ENCODE measurements around the gene GARIN5B. TPM values are rescaled to one million over a fixed set of nuclear protein-coding genes. Genes with fewer than 3 reads are reported as not detected.

GARIN5B gene
- total and polyA plus RNA-seq, 5 donors from 2014 or later, result not detected

DNA sequence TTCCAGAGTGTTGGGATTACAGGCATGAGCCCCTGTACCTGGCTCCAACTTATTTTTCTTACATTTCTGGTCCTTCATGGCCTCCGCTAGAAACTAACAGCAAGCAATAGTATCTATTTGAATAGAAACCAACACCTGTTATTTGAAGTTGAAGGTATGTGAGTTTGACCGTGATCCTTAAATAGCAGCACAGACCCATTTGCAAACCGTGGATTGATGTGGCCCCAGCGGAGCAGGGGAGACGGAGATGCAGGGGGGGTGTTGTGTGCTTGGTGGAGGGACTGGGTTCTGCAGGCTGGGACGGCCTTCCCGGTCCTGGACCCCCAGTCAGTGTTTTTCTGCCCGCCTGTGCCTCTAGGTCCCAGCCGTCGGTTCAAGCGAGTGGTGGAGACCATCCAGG is 54.8 kb downstream of the GARIN5B start:
- no peak overlapping the region for H3K4me3 ChIP-seq (ENCODE audit: low read depth, low read length)
- no peaks in the 10 kb centered on the region for H3K9me3 Mint-ChIP-seq

GRCh38 chr19:55306712-55307111 is 56.3 kb downstream of the GARIN5B start:
- no peak overlapping the region for H3K27ac Mint-ChIP-seq
- no peak overlapping the region for H3K27ac ChIP-seq (ENCODE audit: insufficient read depth, low read length, poor library complexity, severe bottlenecking)
- H3K4me3 ChIP-seq (ENCODE audit: low read depth, low read length), result no peak overlapping the region
- H3K27me3 ChIP-seq (ENCODE audit: control insufficient read depth, insufficient read depth, low read length), result no peaks in the 10 kb centered on the region
- no peaks in the 10 kb centered on the region for H3K36me3 Mint-ChIP-seq
- no peak for ATAC-seq (ENCODE audit: low read depth in 2 of 2)
- no peaks in the 10 kb centered on the region for H3K9me3 Mint-ChIP-seq
- H3K4me1 ChIP-seq (ENCODE audit: control insufficient read depth, insufficient read depth, low read length, poor library complexity, severe bottlenecking), result peaks cover 6% of the 10 kb centered on the region
- DNase-seq, result no peak
- H3K4me1 Mint-ChIP-seq, result peaks cover 0 to 8% (median 4%) of the 10 kb centered on the region in 4 donors
- H3K9me3 ChIP-seq (ENCODE audit: control insufficient read depth in 2 of 2, low read length in 2 of 2), result no peaks in the 10 kb centered on the region
- H3K27me3 Mint-ChIP-seq, result peaks cover 4% of the 10 kb centered on the region
- no peaks in the 10 kb centered on the region for H3K36me3 ChIP-seq (ENCODE audit: control insufficient read depth, insufficient read depth, low read length)
- no peak overlapping the region for H3K4me3 Mint-ChIP-seq

More for the DNA sequence above, 54.8 kb downstream of the GARIN5B start:
- DNase-seq (no peak), ATAC-seq (ENCODE audit: low read depth in 2 of 2) (no peak)
- Mint-ChIP-seq H3K4me3 (no peak overlapping the region), H3K36me3 (no peaks in the 10 kb centered on the region), H3K4me1 (peaks cover 0 to 3% (median 0%) of the 10 kb centered on the region in 4 donors), H3K27me3 (peaks cover 4% of the 10 kb centered on the region), H3K27ac (no peak overlapping the region)
- H3K27me3 ChIP-seq (ENCODE audit: control insufficient read depth, insufficient read depth, low read length), result no peaks in the 10 kb centered on the region
- H3K9me3 ChIP-seq (ENCODE audit: control insufficient read depth in 2 of 2, low read length in 2 of 2), result no peaks in the 10 kb centered on the region
- H3K36me3 ChIP-seq (ENCODE audit: control insufficient read depth, insufficient read depth, low read length), result no peaks in the 10 kb centered on the region
- no peak overlapping the region for H3K27ac ChIP-seq (ENCODE audit: insufficient read depth, low read length, poor library complexity, severe bottlenecking)
- no peaks in the 10 kb centered on the region for H3K4me1 ChIP-seq (ENCODE audit: control insufficient read depth, insufficient read depth, low read length, poor library complexity, severe bottlenecking)

DNA sequence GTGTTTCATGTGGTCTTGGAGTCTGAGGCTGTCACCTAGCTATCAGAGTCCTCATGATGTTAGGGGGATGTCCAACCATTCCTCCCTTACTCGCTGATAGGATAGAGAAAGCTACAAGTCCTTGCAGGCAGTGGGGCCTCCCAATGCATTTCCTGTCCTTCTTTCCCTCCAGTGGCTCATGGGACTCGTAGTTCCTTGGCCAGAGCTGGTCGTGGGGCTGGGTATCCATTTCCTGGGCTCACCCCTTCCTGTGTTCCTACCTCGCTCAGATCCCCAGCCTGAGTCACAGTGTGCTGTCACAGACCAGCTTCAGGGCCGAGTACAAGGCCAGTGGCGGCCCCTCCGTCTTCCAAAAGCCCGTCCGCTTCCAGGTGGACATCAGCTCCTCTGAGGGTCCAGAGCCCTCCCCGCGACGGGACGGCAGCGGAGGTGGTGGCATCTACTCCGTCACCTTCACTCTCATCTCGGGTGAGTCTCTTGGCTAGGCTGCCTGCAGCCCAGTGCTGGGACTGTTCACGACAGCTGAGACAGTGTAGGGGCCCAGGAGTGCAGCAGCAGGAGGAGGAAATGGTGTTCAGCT is 57.0 kb downstream of the GARIN5B start:
- Mint-ChIP-seq H3K36me3 (no peaks in the 10 kb centered on the region), H3K27ac (no peak overlapping the region), H3K4me1 (peaks cover 0 to 11% (median 6%) of the 10 kb centered on the region in 4 donors), H3K27me3 (peaks cover 4% of the 10 kb centered on the region), H3K9me3 (no peaks in the 10 kb centered on the region), H3K4me3 (no peak overlapping the region)
- no peak overlapping the region for H3K27ac ChIP-seq (ENCODE audit: insufficient read depth, low read length, poor library complexity, severe bottlenecking)
- no peak overlapping the region for H3K4me3 ChIP-seq (ENCODE audit: low read depth, low read length)
- H3K9me3 ChIP-seq (ENCODE audit: control insufficient read depth in 2 of 2, low read length in 2 of 2), result no peaks in the 10 kb centered on the region
- no peaks in the 10 kb centered on the region for H3K36me3 ChIP-seq (ENCODE audit: control insufficient read depth, insufficient read depth, low read length)
- ATAC-seq (ENCODE audit: low read depth in 2 of 2) (no peak), DNase-seq (no peak)
- H3K4me1 ChIP-seq (ENCODE audit: control insufficient read depth, insufficient read depth, low read length, poor library complexity, severe bottlenecking), result peaks cover 12% of the 10 kb centered on the region
- no peaks in the 10 kb centered on the region for H3K27me3 ChIP-seq (ENCODE audit: control insufficient read depth, insufficient read depth, low read length)

- peak overlapping the region in 2 of 4 donors; percentile 63 to 88 for H3K4me3 Mint-ChIP-seq
- H3K27me3 ChIP-seq (ENCODE audit: control insufficient read depth, insufficient read depth, low read length), result no peaks in the 10 kb centered on the region
- ATAC-seq (ENCODE audit: low read depth in 2 of 2) (peak; percentile 50 to 52), DNase-seq (peak; percentile 35 to 59 (median 58))
- no peak overlapping the region for H3K4me3 ChIP-seq (ENCODE audit: low read depth, low read length)
- H3K36me3 Mint-ChIP-seq, result no peaks in the 10 kb centered on the region
- H3K27me3 Mint-ChIP-seq, result peaks cover 4% of the 10 kb centered on the region
- peaks cover 0 to 11% (median 6%) of the 10 kb centered on the region in 4 donors for H3K4me1 Mint-ChIP-seq
- H3K36me3 ChIP-seq (ENCODE audit: control insufficient read depth, insufficient read depth, low read length), result no peaks in the 10 kb centered on the region
- peaks cover 12% of the 10 kb centered on the region for H3K4me1 ChIP-seq (ENCODE audit: control insufficient read depth, insufficient read depth, low read length, poor library complexity, severe bottlenecking)
- H3K9me3 ChIP-seq (ENCODE audit: control insufficient read depth in 2 of 2, low read length in 2 of 2), result no peaks in the 10 kb centered on the region
- H3K27ac ChIP-seq (ENCODE audit: insufficient read depth, low read length, poor library complexity, severe bottlenecking), result no peak overlapping the region
- H3K9me3 Mint-ChIP-seq, result no peaks in the 10 kb centered on the region
- H3K27ac Mint-ChIP-seq, result no peak overlapping the region
These were observed 57.6 kb downstream of the GARIN5B start for GRCh38 chr19:55305491-55305890.

DNA sequence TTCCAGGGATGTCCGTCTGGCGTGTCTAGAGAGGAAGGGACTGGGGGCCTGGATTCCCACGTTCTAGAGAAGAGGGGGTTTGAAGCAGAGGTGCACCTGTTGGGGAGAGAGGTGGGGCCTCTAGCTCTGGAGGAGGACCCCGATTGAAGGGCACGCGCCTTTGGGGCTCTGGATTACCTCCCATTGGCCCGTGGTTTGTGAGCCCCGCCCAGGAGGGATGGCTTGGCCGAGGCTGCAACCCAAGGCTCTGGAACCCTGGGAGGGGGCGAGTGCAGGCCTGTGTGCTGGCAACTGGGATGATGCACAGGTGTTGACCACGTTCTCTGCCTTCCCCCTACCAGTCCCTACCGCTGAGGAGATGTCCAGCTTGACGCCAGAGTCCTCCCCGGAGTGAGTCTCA is 58.1 kb downstream of the GARIN5B start:
- H3K27me3 Mint-ChIP-seq, result peaks cover 4% of the 10 kb centered on the region
- no peaks in the 10 kb centered on the region for H3K36me3 ChIP-seq (ENCODE audit: control insufficient read depth, insufficient read depth, low read length)
- peaks cover 0 to 11% (median 6%) of the 10 kb centered on the region in 4 donors for H3K4me1 Mint-ChIP-seq
- no peaks in the 10 kb centered on the region for H3K9me3 Mint-ChIP-seq
- H3K4me3 Mint-ChIP-seq, result peak overlapping the region in 2 of 4 donors; percentile 63 to 88
- no peak for DNase-seq
- H3K4me3 ChIP-seq (ENCODE audit: low read depth, low read length), result no peak overlapping the region
- H3K27ac ChIP-seq (ENCODE audit: insufficient read depth, low read length, poor library complexity, severe bottlenecking), result no peak overlapping the region
- H3K9me3 ChIP-seq (ENCODE audit: control insufficient read depth in 2 of 2, low read length in 2 of 2), result no peaks in the 10 kb centered on the region
- ATAC-seq (ENCODE audit: low read depth in 2 of 2), result no peak
- H3K27ac Mint-ChIP-seq, result no peak overlapping the region
- H3K27me3 ChIP-seq (ENCODE audit: control insufficient read depth, insufficient read depth, low read length), result no peaks in the 10 kb centered on the region
- H3K36me3 Mint-ChIP-seq, result no peaks in the 10 kb centered on the region
- peaks cover 12% of the 10 kb centered on the region for H3K4me1 ChIP-seq (ENCODE audit: control insufficient read depth, insufficient read depth, low read length, poor library complexity, severe bottlenecking)

Other genes starting within 250 kb of the GARIN5B start
- gene PPP1R12C, start 245.6 kb downstream of the GARIN5B start, total RNA-seq, result 191 TPM
- gene PPP1R12C, start 245.6 kb downstream of the GARIN5B start, polyA plus RNA-seq, result 1 to 10 TPM; 2.2 to 5.9 (median 3.8) TPM
- not detected for gene TNNT1, start 214.1 kb downstream of the GARIN5B start, total RNA-seq
- not detected for gene TNNT1, start 214.1 kb downstream of the GARIN5B start, polyA plus RNA-seq
- not detected for gene TNNI3, start 205.5 kb downstream of the GARIN5B start, total RNA-seq
- gene TNNI3, start 205.5 kb downstream of the GARIN5B start, polyA plus RNA-seq, result not detected
- gene DNAAF3, start 196.6 kb downstream of the GARIN5B start, total RNA-seq, result not detected
- not detected for gene DNAAF3, start 196.6 kb downstream of the GARIN5B start, polyA plus RNA-seq
- gene SYT5, start 183.0 kb downstream of the GARIN5B start, total RNA-seq, result 1.9 TPM
- under 1 TPM in 1 of 4 donors, not detected in 3; 0.06 TPM for gene SYT5, start 183.0 kb downstream of the GARIN5B start, polyA plus RNA-seq
- not detected for gene PTPRH, start 153.8 kb downstream of the GARIN5B start, total RNA-seq
- gene PTPRH, start 153.8 kb downstream of the GARIN5B start, polyA plus RNA-seq, result not detected
- gene TMEM86B, start 134.5 kb downstream of the GARIN5B start, total RNA-seq, result 13.3 TPM
- under 1 TPM in 3 of 4 donors, not detected in 1; 0.25 to 0.83 (median 0.49) TPM for gene TMEM86B, start 134.5 kb downstream of the GARIN5B start, polyA plus RNA-seq
- 168 TPM for gene PPP6R1, start 104.2 kb downstream of the GARIN5B start, total RNA-seq
- gene PPP6R1, start 104.2 kb downstream of the GARIN5B start, polyA plus RNA-seq, result 10 to 100 TPM; 38.9 to 58.2 (median 44.0) TPM
- gene HSPBP1, start 83.2 kb downstream of the GARIN5B start, total RNA-seq, result 15.8 TPM
- 10 to 100 TPM; 30.2 to 37.2 (median 35.1) TPM for gene HSPBP1, start 83.2 kb downstream of the GARIN5B start, polyA plus RNA-seq
- 1.5 TPM for gene BRSK1, start 79.3 kb downstream of the GARIN5B start, total RNA-seq
- not detected for gene BRSK1, start 79.3 kb downstream of the GARIN5B start, polyA plus RNA-seq
- gene TMEM150B, start 37.9 kb downstream of the GARIN5B start, total RNA-seq, result 2.1 TPM
- not detected for gene TMEM150B, start 37.9 kb downstream of the GARIN5B start, polyA plus RNA-seq
- 69.6 TPM for gene KMT5C, start 23.4 kb downstream of the GARIN5B start, total RNA-seq
- 1 to 10 TPM in 3 of 4 donors, under 1 TPM in 1; 0.98 to 1.6 (median 1.2) TPM for gene KMT5C, start 23.4 kb downstream of the GARIN5B start, polyA plus RNA-seq
- gene COX6B2, start 8.5 kb downstream of the GARIN5B start, total RNA-seq, result 0.57 TPM
- gene COX6B2, start 8.5 kb downstream of the GARIN5B start, polyA plus RNA-seq, result not detected
- gene IL11, start 7.2 kb upstream of the GARIN5B start, total RNA-seq, result not detected
- gene IL11, start 7.2 kb upstream of the GARIN5B start, polyA plus RNA-seq, result not detected
- gene TMEM190, start 13.6 kb upstream of the GARIN5B start, total RNA-seq, result not detected
- gene TMEM190, start 13.6 kb upstream of the GARIN5B start, polyA plus RNA-seq, result not detected
- 15.9 TPM for gene TMEM238, start 21.0 kb upstream of the GARIN5B start, total RNA-seq
- gene TMEM238, start 21.0 kb upstream of the GARIN5B start, polyA plus RNA-seq, result 1 to 10 TPM in 2 of 4 donors, under 1 TPM in 2; 0.42 to 1.3 (median 0.79) TPM
- 2,934 TPM for gene RPL28, start 22.7 kb upstream of the GARIN5B start, total RNA-seq
- gene RPL28, start 22.7 kb upstream of the GARIN5B start, polyA plus RNA-seq, result 100 to 1,000 TPM; 527 to 727 (median 674) TPM
- gene UBE2S, start 44.5 kb upstream of the GARIN5B start, total RNA-seq, result 92.9 TPM
- 10 to 100 TPM; 24.9 to 38.8 (median 33.2) TPM for gene UBE2S, start 44.5 kb upstream of the GARIN5B start, polyA plus RNA-seq
- gene SHISA7, start 80.0 kb upstream of the GARIN5B start, total RNA-seq, result not detected
- not detected for gene SHISA7, start 80.0 kb upstream of the GARIN5B start, polyA plus RNA-seq
- gene ISOC2, start 98.4 kb upstream of the GARIN5B start, total RNA-seq, result 6.3 TPM
- gene ISOC2, start 98.4 kb upstream of the GARIN5B start, polyA plus RNA-seq, result 10 to 100 TPM; 24.7 to 34.1 (median 28.1) TPM
- gene C19orf85, start 101.5 kb upstream of the GARIN5B start, total RNA-seq, result not detected
- not detected for gene C19orf85, start 101.5 kb upstream of the GARIN5B start, polyA plus RNA-seq
- 23.9 TPM for gene ZNF628, start 113.4 kb upstream of the GARIN5B start, total RNA-seq
- under 1 TPM; 0.05 to 0.22 (median 0.09) TPM for gene ZNF628, start 113.4 kb upstream of the GARIN5B start, polyA plus RNA-seq
- 9.2 TPM for gene NAT14, start 121.9 kb upstream of the GARIN5B start, total RNA-seq
- 1 to 10 TPM; 3.3 to 5.1 (median 4.1) TPM for gene NAT14, start 121.9 kb upstream of the GARIN5B start, polyA plus RNA-seq
- gene SSC5D, start 125.2 kb upstream of the GARIN5B start, total RNA-seq, result 0.27 TPM
- gene SSC5D, start 125.2 kb upstream of the GARIN5B start, polyA plus RNA-seq, result not detected
- gene SBK2, start 173.9 kb upstream of the GARIN5B start, total RNA-seq, result not detected
- gene SBK2, start 173.9 kb upstream of the GARIN5B start, polyA plus RNA-seq, result not detected
- gene SBK3, start 182.3 kb upstream of the GARIN5B start, total RNA-seq, result not detected
- not detected for gene SBK3, start 182.3 kb upstream of the GARIN5B start, polyA plus RNA-seq
- 4.2 TPM for gene ZNF579, start 217.6 kb upstream of the GARIN5B start, total RNA-seq
- gene ZNF579, start 217.6 kb upstream of the GARIN5B start, polyA plus RNA-seq, result under 1 TPM in 3 of 4 donors, not detected in 1; 0.13 to 0.24 (median 0.14) TPM
- gene FIZ1, start 236.3 kb upstream of the GARIN5B start, total RNA-seq, result 13.0 TPM
- gene FIZ1, start 236.3 kb upstream of the GARIN5B start, polyA plus RNA-seq, result 1 to 10 TPM; 1.3 to 3.5 (median 1.5) TPM
- gene ZNF524, start 237.0 kb upstream of the GARIN5B start, total RNA-seq, result 13.7 TPM
- gene ZNF524, start 237.0 kb upstream of the GARIN5B start, polyA plus RNA-seq, result 10 to 100 TPM; 38.5 to 53.7 (median 44.5) TPM
- 12.8 TPM for gene ZNF865, start 242.4 kb upstream of the GARIN5B start, total RNA-seq
- gene ZNF865, start 242.4 kb upstream of the GARIN5B start, polyA plus RNA-seq, result under 1 TPM; 0.05 to 0.13 (median 0.10) TPM

Measured in CD4-positive, CD25-positive, alpha-beta regulatory T cell (primary cell).